SIG-M5 treated with dmso at 0.1 percent for 504 hours (cell line): ENCODE data around the gene GALNT2.

Experiments
- DNase-seq: peaks from one replicate; lab custom pipeline; 2025; ENCODE audit not compliant: unreplicated experiment; lab: John Stamatoyannopoulos, UW

GALNT2 gene

GRCh38 chr1:230284891-230285290, 217.9 kb downstream of the GALNT2 start:
- no peak for DNase-seq

GRCh38 chr1:230285351-230285750, 218.3 kb downstream of the GALNT2 start:
- DNase-seq: no peak

- no peak for DNase-seq
These were observed 219.3 kb downstream of the GALNT2 start for GRCh38 chr1:230286166-230286889.

GRCh38 chr1:230286890-230287269, 219.8 kb downstream of the GALNT2 start:
- no peak for DNase-seq

- no peak for DNase-seq
These were observed 220.8 kb downstream of the GALNT2 start for GRCh38 chr1:230287674-230288315.

- no peak for DNase-seq
These were observed 221.8 kb downstream of the GALNT2 start for GRCh38 chr1:230288641-230289349.

GRCh38 chr1:230289350-230289644, 222.3 kb downstream of the GALNT2 start:
- DNase-seq: no peak

- no peak for DNase-seq
These were observed 224.9 kb downstream of the GALNT2 start for GRCh38 chr1:230291731-230292620.

GRCh38 chr1:230292689-230293389, 225.8 kb downstream of the GALNT2 start:
- no peak for DNase-seq

GRCh38 chr1:230293390-230293700, 226.3 kb downstream of the GALNT2 start:
- DNase-seq: no peak

- DNase-seq: no peak
These were observed 228.3 kb downstream of the GALNT2 start for GRCh38 chr1:230295367-230295766.

- no peak for DNase-seq
These were observed 232.4 kb downstream of the GALNT2 start for GRCh38 chr1:230299191-230300006.

- DNase-seq: no peak
These were observed 233.6 kb downstream of the GALNT2 start for GRCh38 chr1:230300322-230301301.

GRCh38 chr1:230301322-230301721, 234.3 kb downstream of the GALNT2 start:
- DNase-seq: no peak

GRCh38 chr1:230301822-230302221, 234.8 kb downstream of the GALNT2 start:
- DNase-seq: no peak

- DNase-seq: no peak
These were observed 236.0 kb downstream of the GALNT2 start for GRCh38 chr1:230303069-230303468.

GRCh38 chr1:230303822-230304221, 236.8 kb downstream of the GALNT2 start:
- no peak for DNase-seq

GRCh38 chr1:230306169-230306568, 239.1 kb downstream of the GALNT2 start:
- no peak for DNase-seq

GRCh38 chr1:230307213-230307612, 240.2 kb downstream of the GALNT2 start:
- DNase-seq: no peak
